GM12865 (cell line): ENCODE data around the gene TRIM38.

Experiments used
- DNase-seq: peaks from one replicate; pipeline ENCODE4 v3.0.0; 2010; ENCODE audit warnings: low read depth
- H3K4me3 ChIP-seq: 2 replicates; pipeline ENCODE4 v1.5.1; 2011; ENCODE audit warnings: mild to moderate bottlenecking, low read depth, low read length, control low read depth
- CTCF ChIP-seq: IDR thresholded peaks from 2 replicates; pipeline ENCODE4 v1.5.1; 2011; ENCODE audit warnings: low read length, control low read depth, low read depth, inconsistent platforms; ENCODE audit not compliant: insufficient read depth; ENCODE audit errors: missing control alignments

Gene TRIM38

GRCh38 chr6:26031595-26032339 is 69.2 kb downstream of the TRIM38 start:
- DNase-seq: peak; percentile 98
- H3K4me3 ChIP-seq: peak overlapping the region; percentile 77
- peak; percentile 19 for TF ChIP-seq CTCF

- H3K4me3 ChIP-seq: peak overlapping the region; percentile 77
- DNase-seq: peak; percentile 79
- TF ChIP-seq CTCF: no peak
Measured at GRCh38 chr6:26032340-26033084, 69.9 kb downstream of the TRIM38 start.

GRCh38 chr6:26033085-26033940 is 70.7 kb downstream of the TRIM38 start:
- no peak for TF ChIP-seq CTCF
- peak overlapping the region; percentile 77 for H3K4me3 ChIP-seq
- peak; percentile 97 for DNase-seq

- H3K4me3 ChIP-seq: peak overlapping the region; percentile 77
- no peak for TF ChIP-seq CTCF
- DNase-seq: peak; percentile 73
Measured at GRCh38 chr6:26033941-26034354, 71.3 kb downstream of the TRIM38 start.

- no peak for TF ChIP-seq CTCF
- no peak for DNase-seq
- peak overlapping the region; percentile 77; the same call in 1 of the 2 replicates for H3K4me3 ChIP-seq
Measured at GRCh38 chr6:26034905-26035304, 72.3 kb downstream of the TRIM38 start.
